Measurements from ENCODE around the gene ATP11B.
"Not testable (repeated sequence)": the region's sequence is repeated elsewhere in the genome, so short reads cannot be mapped to it uniquely, and the experiment has no call there.

ATP11B gene

DNA sequence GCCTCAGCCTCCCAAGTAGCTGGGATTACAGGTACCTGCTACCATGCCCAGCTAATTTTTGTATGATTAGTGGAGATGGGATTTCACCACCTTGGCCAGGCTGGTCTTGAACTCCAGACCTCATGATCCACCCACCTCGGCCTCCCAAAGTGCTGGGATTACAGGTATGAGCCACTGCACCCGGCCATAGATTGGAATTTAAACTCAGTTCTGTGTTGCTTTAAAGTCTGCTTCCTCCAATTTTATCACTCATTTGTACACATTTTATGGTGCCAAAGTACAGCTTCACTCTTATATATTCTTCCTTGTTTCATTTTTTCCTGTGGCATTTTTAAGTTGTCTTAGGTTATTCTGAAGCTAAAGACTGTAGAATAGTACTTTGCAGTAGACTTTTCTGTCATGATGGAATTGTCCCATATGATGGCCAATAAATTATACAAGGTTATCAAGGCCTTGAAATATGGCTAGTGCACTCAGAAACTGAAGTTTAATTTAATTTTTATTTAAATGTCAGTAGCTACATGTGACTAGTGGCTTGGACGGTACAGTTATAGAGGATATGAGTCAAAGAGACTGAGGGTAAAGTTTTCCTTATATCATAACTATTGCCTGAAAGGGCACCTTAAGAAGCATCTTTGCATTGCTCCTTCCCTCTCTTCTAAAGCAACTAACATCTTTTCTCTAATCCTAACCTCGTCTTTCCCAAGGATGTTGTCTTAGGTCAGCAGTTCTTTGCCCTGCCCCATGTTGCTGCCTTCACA lies 28.1 kb downstream of the ATP11B start:
- DNase-seq (ENCODE audit: low read depth) = no peak
- no peak overlapping the region for H3K4me3 ChIP-seq (ENCODE audit: low read depth, low read length)
- TF ChIP-seq CTCF (IDR thresholded peaks at IDR 0.05; ENCODE audit: low read depth, low read length) (no peak), POLR2A (IDR thresholded peaks at IDR 0.05; ENCODE audit: extremely low read depth, insufficient read length) (no peak), MYC (IDR thresholded peaks at IDR 0.05; ENCODE audit: low read depth, low read length) (no peak)
- TF ChIP-seq, protein P1, sequence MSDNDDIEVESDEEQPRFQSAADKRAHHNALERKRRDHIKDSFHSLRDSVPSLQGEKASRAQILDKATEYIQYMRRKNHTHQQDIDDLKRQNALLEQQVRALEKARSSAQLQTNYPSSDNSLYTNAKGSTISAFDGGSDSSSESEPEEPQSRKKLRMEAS (IDR thresholded peaks at IDR 0.05; ENCODE audit: low read depth, low read length) = no peak

DNA sequence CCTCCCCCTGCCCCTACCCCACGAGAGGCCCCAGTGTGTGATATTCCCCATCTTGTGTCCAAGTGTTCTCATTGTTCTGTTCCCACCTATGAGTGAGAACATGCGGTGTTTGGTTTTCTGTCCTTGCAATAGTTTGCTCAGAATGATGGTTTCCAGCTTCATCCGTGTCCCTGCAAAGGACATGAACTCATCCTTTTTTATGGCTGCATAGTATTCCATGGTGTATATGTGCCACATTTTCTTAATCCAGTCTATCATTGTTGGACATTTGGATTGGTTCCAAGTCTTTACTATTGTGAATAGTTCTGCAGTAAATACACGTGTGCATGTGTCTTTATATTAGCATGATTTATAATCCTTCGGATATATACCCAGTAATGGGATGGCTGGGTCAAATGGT lies 29.0 kb downstream of the ATP11B start:
- not testable (repeated sequence) for H3K4me3 ChIP-seq (ENCODE audit: low read depth, low read length); DNase-seq (ENCODE audit: low read depth)

- TF ChIP-seq, protein P1 (IDR thresholded peaks at IDR 0.05; ENCODE audit: low read depth, low read length) = no peak
- TF ChIP-seq MYC (IDR thresholded peaks at IDR 0.05; ENCODE audit: low read depth, low read length) = no peak
- no peak for TF ChIP-seq POLR2A (IDR thresholded peaks at IDR 0.05; ENCODE audit: extremely low read depth, insufficient read length)
- TF ChIP-seq CTCF (IDR thresholded peaks at IDR 0.05; ENCODE audit: low read depth, low read length) = no peak
- no peak for DNase-seq (ENCODE audit: low read depth)
- no peak overlapping the region for H3K4me3 ChIP-seq (ENCODE audit: low read depth, low read length)
These were observed 31.7 kb downstream of the ATP11B start for GRCh38 chr3:182824957-182825356.

DNA sequence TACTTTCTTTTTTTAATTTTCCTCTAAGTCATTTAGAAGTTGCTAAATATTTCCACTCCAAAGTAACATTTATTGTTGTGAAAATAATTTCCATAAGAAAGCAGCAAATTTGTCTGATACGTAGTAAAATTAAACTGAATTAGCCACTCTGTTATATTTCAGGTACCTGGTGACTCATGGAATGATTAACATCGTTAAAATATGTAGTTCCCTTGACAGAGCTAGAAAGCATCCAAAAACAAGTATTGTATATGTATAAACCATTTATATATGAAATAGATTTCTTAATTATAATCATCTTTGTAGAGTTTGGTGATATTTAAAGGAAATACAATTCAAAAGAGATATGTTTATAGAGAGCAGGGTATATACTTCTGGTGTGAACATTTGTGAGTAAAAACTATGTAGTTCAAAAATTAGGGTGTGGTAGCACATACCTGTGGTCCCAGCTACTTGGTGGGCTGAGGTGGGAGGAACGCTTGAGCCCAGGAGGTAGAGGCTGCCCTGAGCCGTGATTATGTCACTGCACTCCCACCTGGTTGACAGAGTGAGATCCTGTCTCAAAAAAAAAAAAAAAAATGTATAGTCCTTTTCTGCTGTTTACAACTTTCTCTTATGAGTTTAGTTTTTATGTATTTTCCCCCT lies 36.6 kb downstream of the ATP11B start:
- H3K4me3 ChIP-seq (ENCODE audit: low read depth, low read length) = no peak overlapping the region
- DNase-seq (ENCODE audit: low read depth) = no peak
- TF ChIP-seq CTCF (IDR thresholded peaks at IDR 0.05; ENCODE audit: low read depth, low read length) (no peak), MYC (IDR thresholded peaks at IDR 0.05; ENCODE audit: low read depth, low read length) (no peak), POLR2A (IDR thresholded peaks at IDR 0.05; ENCODE audit: extremely low read depth, insufficient read length) (no peak)
- TF ChIP-seq, protein P1 (IDR thresholded peaks at IDR 0.05; ENCODE audit: low read depth, low read length) = no peak

GRCh38 chr3:182837855-182838454 lies 44.7 kb downstream of the ATP11B start:
- DNase-seq (ENCODE audit: low read depth) = peak; percentile 28
- no peak for TF ChIP-seq CTCF (IDR thresholded peaks at IDR 0.05; ENCODE audit: low read depth, low read length)
- TF ChIP-seq POLR2A (IDR thresholded peaks at IDR 0.05; ENCODE audit: extremely low read depth, insufficient read length) = no peak
- TF ChIP-seq MYC (IDR thresholded peaks at IDR 0.05; ENCODE audit: low read depth, low read length) = no peak
- TF ChIP-seq, protein P1 (IDR thresholded peaks at IDR 0.05; ENCODE audit: low read depth, low read length) = no peak
- H3K4me3 ChIP-seq (ENCODE audit: low read depth, low read length) = no peak overlapping the region

GRCh38 chr3:182843478-182843877 lies 50.2 kb downstream of the ATP11B start:
- no peak overlapping the region for H3K4me3 ChIP-seq (ENCODE audit: low read depth, low read length)
- TF ChIP-seq MYC (IDR thresholded peaks at IDR 0.05; ENCODE audit: low read depth, low read length) (no peak), CTCF (IDR thresholded peaks at IDR 0.05; ENCODE audit: low read depth, low read length) (no peak), POLR2A (IDR thresholded peaks at IDR 0.05; ENCODE audit: extremely low read depth, insufficient read length) (no peak)
- TF ChIP-seq, protein P1 (IDR thresholded peaks at IDR 0.05; ENCODE audit: low read depth, low read length) = no peak
- no peak for DNase-seq (ENCODE audit: low read depth)
